Upper lobe of left lung (tissue), 6 donors: ENCODE results near the gene FUCA1. TPM values are rescaled to one million over a fixed set of nuclear protein-coding genes. Genes with fewer than 3 reads are reported as not detected.
A peak's percentile ranks its signal among the peaks of the same experiment; 100 is the strongest.

Experiments
- ATAC-seq, 2 donors: fragments of 200-7000 bp; cut with Tn5 transposase; one replicate each; pipeline ENCODE4 v1.9.1; 2022; ENCODE audit warnings: mild to moderate bottlenecking in 2 of 2, moderate library complexity in 2 of 2; ENCODE audit not compliant: low FRiP score in 2 of 2
- DNase-seq, 2 donors: peaks; one replicate each; pipeline ENCODE4 v3.0.0-alpha.2; 2019 to 2020
- H3K27ac ChIP-seq, 4 donors: fragments of 200-600 bp; sonication (generic); one replicate each; pipeline ENCODE4 v1.5.1; 2016 to 2019
- H3K27me3 ChIP-seq, 4 donors: fragments of 200-600 bp; sonication (generic); one replicate each; pipeline ENCODE4 v1.5.1; 2017 to 2019
- H3K36me3 ChIP-seq, 4 donors: fragments of 200-600 bp; sonication (generic); one replicate each; pipeline ENCODE4 v1.5.1; 2016 to 2019
- H3K4me1 ChIP-seq, 4 donors: fragments of 200-600 bp; sonication (generic); one replicate each; pipeline ENCODE4 v1.5.1; 2018 to 2019
- H3K4me3 ChIP-seq, 4 donors: fragments of 200-600 bp; sonication (generic); one replicate each; pipeline ENCODE4 v1.5.1; 2017 to 2019; ENCODE audit warnings: mild to moderate bottlenecking in 2 of 4, moderate library complexity in 1 of 4
- H3K9me3 ChIP-seq, 4 donors: fragments of 200-600 bp; sonication (generic); one replicate each; pipeline ENCODE4 v1.5.1; 2018 to 2019
- EP300 ChIP-seq, 4 donors: sonication (generic); formaldehyde crosslinking; IDR thresholded peaks; one replicate each; pipeline ENCODE4 v1.5.1; 2017; ENCODE audit warnings: antibody characterized with exemption in 4 of 4, control low read depth in 2 of 4
- POLR2A ChIP-seq, 4 donors: fragments of 450-650 bp; IDR thresholded peaks; one replicate each; pipeline ENCODE4 v1.5.1; 2016 to 2017; ENCODE audit warnings: antibody characterized with exemption in 4 of 4, mild to moderate bottlenecking in 2 of 4
- POLR2AphosphoS5 ChIP-seq, 2 donors: sonication (generic); formaldehyde crosslinking; IDR thresholded peaks; one replicate each; pipeline ENCODE4 v1.5.1; 2017; ENCODE audit warnings: antibody characterized with exemption in 2 of 2
- whole genome bisulfite sequencing, 2 donors: methylation state at CpG; one replicate each; pipeline ENCODE4 v1.1.5; 2017 to 2018; 5-methylcytosine and 5-hydroxymethylcytosine counted together
- total RNA-seq, 6 donors: library from RNA; depleted of rRNA in 4 of 6; stranded (reverse); fragments of >200 nt in 4 of 6; gene quantifications; one replicate each; pipeline versions ENCODE4 v1.1.0 to v1.2.1, GENCODE V29; 2016 to 2021
- TF ChIP-seq, protein P1 (sequence below), 6 experiments: fragments of 450-650 bp in 4 of 6; fragments of 200-600 bp in 2 of 6; sonication (generic) in 2 of 6; IDR thresholded peaks; one replicate each; pipeline ENCODE4 v1.5.1; 2016 to 2019; ENCODE audit warnings: antibody characterized with exemption in 6 of 6
- donor health status: DM: no; HTN: no; CAD: no; lungs with moderate emphysema.
- donor health status: DM: no; HTN: yes; CAD: no; lungs with severe emphysema.

Gene FUCA1
- total RNA-seq, 6 donors from 2014 or later = 22.6 to 70.8 (median 40.5) TPM

DNA sequence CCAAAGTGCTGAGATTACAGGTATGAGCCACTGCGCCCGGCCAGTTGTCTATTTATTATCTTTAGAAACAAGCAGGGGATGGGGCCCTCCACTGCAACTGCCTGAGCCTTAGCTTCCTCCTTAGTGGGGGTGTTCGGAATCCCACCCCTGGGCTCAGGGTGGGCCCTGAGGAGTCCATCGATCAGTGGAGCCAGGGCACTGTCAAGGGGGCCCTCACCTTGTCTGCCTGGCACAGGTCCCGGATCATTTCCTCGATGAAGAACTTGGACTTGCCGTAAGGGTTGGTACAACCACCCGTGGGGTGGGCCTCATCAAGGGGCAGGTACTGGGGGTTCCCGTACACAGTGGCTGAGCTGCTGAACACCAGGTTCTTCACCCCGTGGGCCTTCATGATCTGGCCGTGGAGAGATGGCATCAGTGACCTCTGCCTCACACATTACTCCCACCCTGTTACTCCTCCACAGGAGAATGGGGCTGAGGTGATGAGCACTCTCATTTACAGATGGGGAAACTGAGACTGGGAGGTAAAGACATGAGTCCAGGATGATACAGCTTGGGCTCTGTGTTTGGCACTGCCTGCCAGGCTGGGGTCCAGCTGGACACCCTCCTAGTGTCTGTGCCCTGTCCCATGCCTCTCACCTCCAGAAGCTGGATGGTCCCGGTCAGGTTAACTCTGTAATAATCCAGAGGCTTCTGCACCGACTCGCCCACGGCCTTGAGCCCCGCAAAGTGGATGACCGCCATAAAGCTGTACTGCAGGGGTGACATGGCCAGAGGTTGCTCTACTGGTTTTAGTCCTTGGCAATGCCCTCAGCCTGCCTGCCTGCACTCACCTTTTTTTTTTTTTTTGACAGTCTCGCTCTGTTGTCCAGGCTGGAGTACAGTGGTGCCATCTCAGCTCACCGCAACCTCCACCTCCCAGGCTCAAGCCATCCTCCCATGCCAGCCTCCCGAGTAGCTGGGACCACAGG is 70.3 kb downstream of the FUCA1 start:
- Histone ChIP-seq H3K27me3 (no peaks in the 10 kb centered on the region), H3K4me1 (peaks cover 31 to 67% (median 38%) of the 10 kb centered on the region in 4 donors), H3K4me3 (peak overlapping the region in 1 of 4 donors; percentile 73), H3K36me3 (peaks cover 9 to 53% (median 37%) of the 10 kb centered on the region in 4 donors), H3K9me3 (no peaks in the 10 kb centered on the region), H3K27ac (peak overlapping the region in 1 of 4 donors; percentile 94)
- ATAC-seq (no peak), DNase-seq (no peak)
- 77 to 84% methylated on average over 14 to 20 of the region's 20 CpGs for WGBS, 2 donors
- TF ChIP-seq EP300 (IDR thresholded peaks at IDR 0.05) (no peak), POLR2AphosphoS5 (IDR thresholded peaks at IDR 0.05) (no peak), POLR2A (IDR thresholded peaks at IDR 0.05) (no peak)
- TF ChIP-seq, protein P1, sequence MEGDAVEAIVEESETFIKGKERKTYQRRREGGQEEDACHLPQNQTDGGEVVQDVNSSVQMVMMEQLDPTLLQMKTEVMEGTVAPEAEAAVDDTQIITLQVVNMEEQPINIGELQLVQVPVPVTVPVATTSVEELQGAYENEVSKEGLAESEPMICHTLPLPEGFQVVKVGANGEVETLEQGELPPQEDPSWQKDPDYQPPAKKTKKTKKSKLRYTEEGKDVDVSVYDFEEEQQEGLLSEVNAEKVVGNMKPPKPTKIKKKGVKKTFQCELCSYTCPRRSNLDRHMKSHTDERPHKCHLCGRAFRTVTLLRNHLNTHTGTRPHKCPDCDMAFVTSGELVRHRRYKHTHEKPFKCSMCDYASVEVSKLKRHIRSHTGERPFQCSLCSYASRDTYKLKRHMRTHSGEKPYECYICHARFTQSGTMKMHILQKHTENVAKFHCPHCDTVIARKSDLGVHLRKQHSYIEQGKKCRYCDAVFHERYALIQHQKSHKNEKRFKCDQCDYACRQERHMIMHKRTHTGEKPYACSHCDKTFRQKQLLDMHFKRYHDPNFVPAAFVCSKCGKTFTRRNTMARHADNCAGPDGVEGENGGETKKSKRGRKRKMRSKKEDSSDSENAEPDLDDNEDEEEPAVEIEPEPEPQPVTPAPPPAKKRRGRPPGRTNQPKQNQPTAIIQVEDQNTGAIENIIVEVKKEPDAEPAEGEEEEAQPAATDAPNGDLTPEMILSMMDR (IDR thresholded peaks at IDR 0.05) = no peak

DNA sequence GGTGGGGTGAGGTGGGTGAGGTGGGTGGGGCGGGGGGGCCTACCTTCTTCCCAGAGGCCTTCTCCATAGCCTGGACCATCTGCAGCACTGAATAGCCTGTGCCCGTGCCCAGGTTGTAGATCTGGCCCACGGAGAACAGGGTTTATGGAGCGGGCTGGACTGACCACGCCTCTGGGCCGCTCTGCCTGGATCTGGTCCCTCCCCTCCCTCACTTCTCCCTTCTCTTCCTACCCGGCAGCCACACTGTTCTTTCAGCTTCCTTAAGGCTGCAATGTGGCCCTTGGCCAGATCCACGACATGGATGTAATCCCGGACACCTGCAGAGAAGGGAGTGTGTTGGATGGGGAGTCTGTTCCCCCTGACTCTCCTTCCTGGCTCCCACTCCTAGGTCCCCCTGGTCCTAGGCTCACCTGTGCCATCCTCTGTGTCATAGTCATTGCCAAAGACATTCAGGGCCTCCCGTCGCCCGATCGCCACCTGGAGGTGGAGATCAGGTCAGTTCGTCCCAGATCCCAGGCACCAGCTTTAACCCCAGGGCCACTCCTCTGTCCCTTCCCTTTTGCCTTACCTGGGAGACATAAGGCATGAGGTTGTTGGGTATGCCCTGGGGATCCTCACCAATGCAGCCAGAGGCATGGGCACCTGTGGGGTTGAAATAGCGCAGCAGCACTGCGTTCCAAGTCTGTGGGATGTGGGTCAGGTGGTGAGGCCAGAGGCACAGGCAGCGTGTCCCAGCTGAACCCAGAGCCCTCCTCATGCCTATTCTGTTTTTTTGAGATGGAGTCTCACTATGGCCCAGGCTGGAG is 71.4 kb downstream of the FUCA1 start:
- Histone ChIP-seq H3K9me3 (no peaks in the 10 kb centered on the region), H3K4me3 (no peak overlapping the region), H3K27me3 (no peaks in the 10 kb centered on the region), H3K36me3 (peaks cover 9 to 55% (median 37%) of the 10 kb centered on the region in 4 donors), H3K4me1 (peaks cover 41 to 74% (median 46%) of the 10 kb centered on the region in 4 donors), H3K27ac (peak overlapping the region in 2 of 4 donors; percentile 0 to 40)
- DNase-seq = no peak
- WGBS, 2 donors = 69 to 71% methylated on average over 10 to 17 of the region's 17 CpGs
- no peak for ATAC-seq
- TF ChIP-seq POLR2A (IDR thresholded peaks at IDR 0.05) = no peak
- TF ChIP-seq, protein P1 (IDR thresholded peaks at IDR 0.05) = no peak
- no peak for TF ChIP-seq POLR2AphosphoS5 (IDR thresholded peaks at IDR 0.05)
- no peak for TF ChIP-seq EP300 (IDR thresholded peaks at IDR 0.05)

DNA sequence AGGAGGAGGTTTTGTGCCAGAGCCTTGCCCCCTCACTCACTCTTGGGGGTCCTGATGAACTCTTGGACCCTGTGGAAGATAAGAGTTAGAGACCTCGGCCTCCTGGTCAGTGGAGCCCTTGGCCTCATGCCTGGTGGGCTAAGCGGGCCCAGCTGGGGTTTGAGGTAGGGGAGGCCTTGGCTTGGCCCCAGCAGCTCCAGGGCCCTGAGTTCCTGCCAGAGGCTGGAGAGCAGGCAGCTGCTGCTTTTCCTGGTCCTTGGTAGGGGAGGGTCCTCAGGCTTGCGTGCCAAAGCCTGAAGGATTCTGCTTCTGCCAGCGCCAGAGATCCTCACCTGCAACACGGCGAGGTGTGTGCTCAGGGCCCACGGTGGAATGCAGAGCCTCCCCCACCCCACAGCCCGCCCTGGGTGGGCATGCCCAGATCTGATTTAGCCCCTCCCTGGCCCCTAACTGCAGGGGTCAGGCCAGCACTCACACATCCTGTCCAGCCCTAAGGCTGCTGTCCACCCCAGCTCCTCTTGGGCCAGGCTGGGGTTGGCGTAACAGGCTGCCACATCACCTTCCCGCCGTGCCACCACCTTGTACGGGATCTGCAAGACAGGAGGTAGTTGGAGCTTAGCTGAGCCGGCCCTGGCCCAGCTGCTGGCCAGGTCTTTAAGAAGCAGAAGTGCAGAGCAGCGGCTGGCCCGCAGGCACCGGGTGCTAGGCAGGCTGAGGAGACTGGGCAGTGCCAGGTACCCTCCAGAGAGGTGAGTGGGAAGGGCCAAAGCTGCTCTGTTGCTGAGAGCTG is 72.2 kb downstream of the FUCA1 start:
- peak in 1 of 2 donors; percentile 79 for DNase-seq
- Histone ChIP-seq H3K27ac (peak overlapping the region in 2 of 4 donors; percentile 0 to 40), H3K4me1 (peaks cover 35 to 69% (median 41%) of the 10 kb centered on the region in 4 donors), H3K4me3 (no peak overlapping the region), H3K27me3 (no peaks in the 10 kb centered on the region), H3K36me3 (peaks cover 9 to 55% (median 37%) of the 10 kb centered on the region in 4 donors), H3K9me3 (no peaks in the 10 kb centered on the region)
- TF ChIP-seq POLR2A (IDR thresholded peaks at IDR 0.05) (no peak), EP300 (IDR thresholded peaks at IDR 0.05) (no peak)
- no peak for ATAC-seq
- 52 to 84% methylated on average over 8 to 10 of the region's 16 CpGs for WGBS, 2 donors

Other genes starting within 250 kb of the FUCA1 start
- gene RPL11, start 176.5 kb downstream of the FUCA1 start, total RNA-seq = 1,000 to 10,000 TPM in 1 of 6 donors, 100 to 1,000 TPM in 5; 497 to 1,020 (median 874) TPM
- 10 to 100 TPM; 43.2 to 71.2 (median 59.0) TPM for gene ELOA, start 124.8 kb downstream of the FUCA1 start, total RNA-seq
- 10 to 100 TPM; 29.5 to 57.0 (median 45.1) TPM for gene PITHD1, start 89.9 kb downstream of the FUCA1 start, total RNA-seq
- gene LYPLA2, start 77.1 kb downstream of the FUCA1 start, total RNA-seq = 10 to 100 TPM; 38.5 to 84.1 (median 59.9) TPM
- 10 to 100 TPM; 49.2 to 95.0 (median 59.7) TPM for gene GALE, start 67.5 kb downstream of the FUCA1 start, total RNA-seq
- gene HMGCL, start 42.9 kb downstream of the FUCA1 start, total RNA-seq = 10 to 100 TPM; 27.5 to 53.3 (median 36.5) TPM
- gene CNR2, start 45.1 kb upstream of the FUCA1 start, total RNA-seq = under 1 TPM in 4 of 6 donors, not detected in 2; 0.13 to 0.59 (median 0.24) TPM
- gene PNRC2, start 91.5 kb upstream of the FUCA1 start, total RNA-seq = 100 to 1,000 TPM; 101 to 892 (median 139) TPM
- gene SRSF10, start 112.0 kb upstream of the FUCA1 start, total RNA-seq = 100 to 1,000 TPM in 2 of 6 donors, 10 to 100 TPM in 4; 66.3 to 187 (median 88.7) TPM
- gene MYOM3, start 243.8 kb upstream of the FUCA1 start, total RNA-seq = under 1 TPM in 3 of 6 donors, not detected in 3; 0.11 to 0.20 (median 0.15) TPM